Measurements from ENCODE around the gene NAV2. TPM values are rescaled to one million over a fixed set of nuclear protein-coding genes. Genes with fewer than 3 reads are reported as not detected.

NAV2 gene
- total and polyA plus RNA-seq, 9 donors: 25.7 to 70.6 (median 46.1) TPM

- WGBS (ENCODE audit: insufficient coverage): 63% methylated on average over 1 of the region's 1 CpG
- H3K4me3 ChIP-seq (ENCODE audit: low read length): no peak overlapping the region
- no peaks in the 10 kb centered on the region for H3K36me3 ChIP-seq (ENCODE audit: control insufficient read depth, insufficient read depth, low read length)
- H3K27ac ChIP-seq (ENCODE audit: low read length): no peak overlapping the region
- no peaks in the 10 kb centered on the region for H3K9me3 ChIP-seq (replicated peaks; ENCODE audit: control insufficient read depth, low read depth, low read length)
- peaks cover 7% of the 10 kb centered on the region for H3K27me3 ChIP-seq (ENCODE audit: control insufficient read depth, insufficient read depth, low read length)
- DNase-seq: peak; percentile 42
- H3K4me1 ChIP-seq (ENCODE audit: control insufficient read depth, insufficient read depth, low read length): peaks cover 21% of the 10 kb centered on the region
Measured at GRCh38 chr11:19727246-19727645, 14.6 kb downstream of the NAV2 start.

- 87% methylated on average over 3 of the region's 4 CpGs for WGBS (ENCODE audit: insufficient coverage)
Measured at GRCh38 chr11:19728436-19728835, 15.8 kb downstream of the NAV2 start.

DNA sequence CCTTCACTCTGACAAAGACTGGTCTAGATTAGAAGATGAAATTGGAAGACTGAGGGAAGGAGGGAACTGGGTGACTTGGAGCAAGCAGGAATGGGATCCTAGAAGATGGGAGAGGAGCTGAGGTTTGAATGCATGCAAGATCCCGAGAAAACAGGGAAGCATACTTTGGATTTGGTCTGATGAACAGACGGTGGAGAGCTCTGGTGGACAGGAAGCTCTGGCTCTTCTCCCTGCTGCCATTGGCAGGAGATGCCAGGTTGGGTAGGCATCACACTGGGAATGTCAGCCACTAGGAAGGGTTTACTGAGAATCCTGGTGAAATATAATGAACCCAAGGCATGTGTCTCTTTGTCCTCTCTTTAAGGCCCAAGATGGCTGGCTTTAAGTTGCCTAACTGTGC, 16.5 kb downstream of the NAV2 start:
- peaks cover 16% of the 10 kb centered on the region for H3K4me1 ChIP-seq (ENCODE audit: control insufficient read depth, insufficient read depth, low read length)
- H3K27ac ChIP-seq (ENCODE audit: low read length): no peak overlapping the region
- H3K36me3 ChIP-seq (ENCODE audit: control insufficient read depth, insufficient read depth, low read length): no peaks in the 10 kb centered on the region
- DNase-seq: no peak
- no peak overlapping the region for H3K4me3 ChIP-seq (ENCODE audit: low read length)
- H3K9me3 ChIP-seq (replicated peaks; ENCODE audit: control insufficient read depth, low read depth, low read length): no peaks in the 10 kb centered on the region
- peaks cover 2% of the 10 kb centered on the region for H3K27me3 ChIP-seq (ENCODE audit: control insufficient read depth, insufficient read depth, low read length)
- WGBS (ENCODE audit: insufficient coverage): 83% methylated on average over 2 of the region's 2 CpGs

More at GRCh38 chr11:19728436-19728835, 15.8 kb downstream of the NAV2 start:
- Histone ChIP-seq H3K4me3 (ENCODE audit: low read length) (no peak overlapping the region), H3K4me1 (ENCODE audit: control insufficient read depth, insufficient read depth, low read length) (peaks cover 19% of the 10 kb centered on the region), H3K27me3 (ENCODE audit: control insufficient read depth, insufficient read depth, low read length) (peaks cover 3% of the 10 kb centered on the region), H3K27ac (ENCODE audit: low read length) (no peak overlapping the region), H3K9me3 (replicated peaks; ENCODE audit: control insufficient read depth, low read depth, low read length) (no peaks in the 10 kb centered on the region), H3K36me3 (ENCODE audit: control insufficient read depth, insufficient read depth, low read length) (no peaks in the 10 kb centered on the region)
- DNase-seq: no peak

GRCh38 chr11:19730373-19730772, 17.7 kb downstream of the NAV2 start:
- H3K27ac ChIP-seq (ENCODE audit: low read length): peak overlapping the region; percentile 37
- H3K36me3 ChIP-seq (ENCODE audit: control insufficient read depth, insufficient read depth, low read length): no peaks in the 10 kb centered on the region
- H3K9me3 ChIP-seq (replicated peaks; ENCODE audit: control insufficient read depth, low read depth, low read length): no peaks in the 10 kb centered on the region
- 56% methylated on average over 11 of the region's 11 CpGs for WGBS (ENCODE audit: insufficient coverage)
- peak; percentile 74 for DNase-seq
- H3K4me1 ChIP-seq (ENCODE audit: control insufficient read depth, insufficient read depth, low read length): peaks cover 16% of the 10 kb centered on the region
- H3K27me3 ChIP-seq (ENCODE audit: control insufficient read depth, insufficient read depth, low read length): peaks cover 2% of the 10 kb centered on the region
- H3K4me3 ChIP-seq (ENCODE audit: low read length): no peak overlapping the region

DNA sequence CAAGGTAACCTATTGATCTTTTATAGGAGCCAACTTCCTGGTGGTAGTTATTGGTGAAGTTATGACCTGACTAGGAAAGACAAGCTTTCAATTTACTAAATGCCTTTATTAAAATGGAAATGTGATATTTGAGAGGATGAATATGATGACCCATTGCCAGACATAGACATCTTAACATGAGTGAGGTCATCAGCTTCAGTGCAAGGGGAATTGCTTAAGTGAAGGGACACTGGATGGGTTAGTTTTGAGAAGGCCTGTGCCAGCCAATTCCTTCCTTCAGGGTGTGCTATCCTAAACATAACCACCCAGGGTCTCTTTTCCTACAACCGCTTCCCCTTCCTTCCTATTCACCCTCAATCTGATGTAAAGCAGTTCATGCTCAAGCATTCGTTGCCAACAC, 21.5 kb downstream of the NAV2 start:
- Histone ChIP-seq H3K27ac (ENCODE audit: low read length) (no peak overlapping the region), H3K27me3 (ENCODE audit: control insufficient read depth, insufficient read depth, low read length) (peaks cover 2% of the 10 kb centered on the region), H3K36me3 (ENCODE audit: control insufficient read depth, insufficient read depth, low read length) (no peaks in the 10 kb centered on the region), H3K4me3 (ENCODE audit: low read length) (no peak overlapping the region), H3K4me1 (ENCODE audit: control insufficient read depth, insufficient read depth, low read length) (peaks cover 13% of the 10 kb centered on the region), H3K9me3 (replicated peaks; ENCODE audit: control insufficient read depth, low read depth, low read length) (no peaks in the 10 kb centered on the region)
- DNase-seq: no peak
- 80% methylated on average over 2 of the region's 2 CpGs for WGBS (ENCODE audit: insufficient coverage)

- peaks cover 7% of the 10 kb centered on the region for H3K4me1 ChIP-seq (ENCODE audit: control insufficient read depth, insufficient read depth, low read length)
- H3K9me3 ChIP-seq (replicated peaks; ENCODE audit: control insufficient read depth, low read depth, low read length): no peaks in the 10 kb centered on the region
- DNase-seq: no peak
- H3K27me3 ChIP-seq (ENCODE audit: control insufficient read depth, insufficient read depth, low read length): peaks cover 2% of the 10 kb centered on the region
- 87% methylated on average over 3 of the region's 7 CpGs for WGBS (ENCODE audit: insufficient coverage)
- H3K27ac ChIP-seq (ENCODE audit: low read length): no peak overlapping the region
- H3K4me3 ChIP-seq (ENCODE audit: low read length): no peak overlapping the region
- no peaks in the 10 kb centered on the region for H3K36me3 ChIP-seq (ENCODE audit: control insufficient read depth, insufficient read depth, low read length)
Measured at GRCh38 chr11:19735157-19735908, 22.7 kb downstream of the NAV2 start.

- peaks cover 4% of the 10 kb centered on the region for H3K4me1 ChIP-seq (ENCODE audit: control insufficient read depth, insufficient read depth, low read length)
- no peak overlapping the region for H3K27ac ChIP-seq (ENCODE audit: low read length)
- no peak for DNase-seq
Measured at GRCh38 chr11:19735909-19736498, 23.4 kb downstream of the NAV2 start.

GRCh38 chr11:19736831-19737230, 24.2 kb downstream of the NAV2 start:
- WGBS (ENCODE audit: insufficient coverage): 89% methylated on average over 3 of the region's 3 CpGs
- peaks cover 2% of the 10 kb centered on the region for H3K27me3 ChIP-seq (ENCODE audit: control insufficient read depth, insufficient read depth, low read length)
- no peak for DNase-seq
- peaks cover 4% of the 10 kb centered on the region for H3K4me1 ChIP-seq (ENCODE audit: control insufficient read depth, insufficient read depth, low read length)
- H3K27ac ChIP-seq (ENCODE audit: low read length): no peak overlapping the region
- H3K36me3 ChIP-seq (ENCODE audit: control insufficient read depth, insufficient read depth, low read length): no peaks in the 10 kb centered on the region
- H3K9me3 ChIP-seq (replicated peaks; ENCODE audit: control insufficient read depth, low read depth, low read length): no peaks in the 10 kb centered on the region
- no peak overlapping the region for H3K4me3 ChIP-seq (ENCODE audit: low read length)

More at GRCh38 chr11:19735909-19736498, 23.4 kb downstream of the NAV2 start:
- no peaks in the 10 kb centered on the region for H3K9me3 ChIP-seq (replicated peaks; ENCODE audit: control insufficient read depth, low read depth, low read length)
- 80% methylated on average over 1 of the region's 2 CpGs for WGBS (ENCODE audit: insufficient coverage)
- no peak overlapping the region for H3K4me3 ChIP-seq (ENCODE audit: low read length)
- H3K27me3 ChIP-seq (ENCODE audit: control insufficient read depth, insufficient read depth, low read length): peaks cover 2% of the 10 kb centered on the region
- H3K36me3 ChIP-seq (ENCODE audit: control insufficient read depth, insufficient read depth, low read length): no peaks in the 10 kb centered on the region

GRCh38 chr11:19737575-19737974, 24.9 kb downstream of the NAV2 start:
- no peak overlapping the region for H3K27ac ChIP-seq (ENCODE audit: low read length)
- H3K4me3 ChIP-seq (ENCODE audit: low read length): no peak overlapping the region
- DNase-seq: no peak
- H3K27me3 ChIP-seq (ENCODE audit: control insufficient read depth, insufficient read depth, low read length): peaks cover 2% of the 10 kb centered on the region
- peaks cover 4% of the 10 kb centered on the region for H3K4me1 ChIP-seq (ENCODE audit: control insufficient read depth, insufficient read depth, low read length)
- no peaks in the 10 kb centered on the region for H3K36me3 ChIP-seq (ENCODE audit: control insufficient read depth, insufficient read depth, low read length)
- WGBS (ENCODE audit: insufficient coverage): 73% methylated on average over 3 of the region's 4 CpGs
- H3K9me3 ChIP-seq (replicated peaks; ENCODE audit: control insufficient read depth, low read depth, low read length): no peaks in the 10 kb centered on the region

DNA sequence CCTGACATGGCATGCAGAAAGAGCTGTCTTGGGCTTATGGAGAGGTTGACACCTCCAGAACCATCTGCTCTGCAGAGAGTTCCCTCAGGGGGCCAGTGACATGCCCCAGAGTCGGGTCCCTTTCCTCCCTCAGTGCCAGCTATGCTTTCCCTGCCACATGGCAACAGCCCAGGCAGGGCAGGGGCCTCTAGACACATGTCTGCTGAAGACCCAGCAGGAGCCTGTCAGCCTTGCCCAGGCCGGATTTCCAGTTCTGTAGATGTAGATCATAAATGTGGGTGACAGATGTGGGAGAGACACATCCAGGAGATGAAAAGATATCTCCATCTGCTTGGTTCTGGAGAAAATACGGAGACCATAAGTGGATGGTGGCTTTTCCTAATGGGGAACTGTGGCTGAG, 25.5 kb downstream of the NAV2 start:
- Histone ChIP-seq H3K9me3 (replicated peaks; ENCODE audit: control insufficient read depth, low read depth, low read length) (no peaks in the 10 kb centered on the region), H3K27ac (ENCODE audit: low read length) (no peak overlapping the region), H3K4me1 (ENCODE audit: control insufficient read depth, insufficient read depth, low read length) (peaks cover 4% of the 10 kb centered on the region), H3K36me3 (ENCODE audit: control insufficient read depth, insufficient read depth, low read length) (no peaks in the 10 kb centered on the region), H3K27me3 (ENCODE audit: control insufficient read depth, insufficient read depth, low read length) (peaks cover 2% of the 10 kb centered on the region), H3K4me3 (ENCODE audit: low read length) (no peak overlapping the region)
- no peak for DNase-seq
- WGBS (ENCODE audit: insufficient coverage): 8% methylated on average over 2 of the region's 3 CpGs
